ENCODE results near the gene TXNL4B. TPM values are rescaled to one million over a fixed set of nuclear protein-coding genes. Genes with fewer than 3 reads are reported as not detected.

TXNL4B gene
- 15.1 and 16.5 TPM in 2 replicates for total RNA-seq (2014; rRNA removed; shearing (Covaris generic))
- 9.0 and 11.2 TPM in 2 replicates for polyA plus RNA-seq (2014; cell fraction: nucleus; rRNA removed)

DNA sequence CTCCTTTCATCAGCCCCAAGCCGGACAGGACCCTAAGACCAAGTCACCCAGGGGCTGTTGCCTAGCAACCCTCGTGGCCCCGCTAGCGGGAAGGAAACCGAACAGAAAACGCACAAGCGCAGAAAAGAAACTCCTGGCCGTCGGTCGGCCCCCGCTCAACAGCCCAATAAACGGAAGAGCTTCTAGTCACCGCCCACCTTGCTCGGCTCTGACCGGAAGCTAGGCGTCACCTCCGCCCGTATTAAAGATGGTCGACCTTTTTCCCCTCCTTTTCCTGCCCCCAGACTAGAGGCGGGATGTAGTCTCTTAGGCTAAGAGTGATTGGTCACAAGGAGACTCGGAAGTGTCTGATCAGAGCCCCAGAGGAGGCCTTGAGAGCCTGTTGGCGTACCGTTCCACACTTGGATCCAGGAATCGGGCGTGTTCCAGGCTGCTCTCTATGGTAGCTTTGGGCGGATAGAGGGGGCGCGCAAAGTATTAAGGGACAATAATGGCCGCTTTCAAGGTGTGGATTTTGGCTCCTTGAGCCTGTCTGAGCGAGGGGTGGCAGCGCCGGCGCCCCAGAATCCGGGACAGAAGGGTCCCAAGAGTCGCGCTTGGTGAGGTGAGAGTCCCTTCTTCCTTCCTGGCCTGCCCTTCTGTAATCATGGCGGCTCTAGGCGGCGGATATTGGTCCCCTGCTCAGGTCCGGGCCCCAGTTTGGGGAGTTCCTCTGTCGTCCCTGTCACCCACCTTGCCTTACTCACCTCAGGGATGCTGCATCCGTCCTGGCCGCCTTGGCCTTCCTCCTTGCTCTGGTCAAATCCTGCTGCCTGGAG, at the start of gene TXNL4B, which contains the start of gene DHX38:
Gene TXNL4B, minus strand, starts transcription at position 173 of the 818 bp plus-strand sequence. CDS start 2,871 bp downstream, outside the sequence.
Gene DHX38, plus strand, starts transcription at position 400 of the 818 bp plus-strand sequence. CDS start 2,311 bp downstream, outside the sequence.
- peak; percentile 96 for DNase-seq (ENCODE audit: extremely low read depth, low read depth)

DNA sequence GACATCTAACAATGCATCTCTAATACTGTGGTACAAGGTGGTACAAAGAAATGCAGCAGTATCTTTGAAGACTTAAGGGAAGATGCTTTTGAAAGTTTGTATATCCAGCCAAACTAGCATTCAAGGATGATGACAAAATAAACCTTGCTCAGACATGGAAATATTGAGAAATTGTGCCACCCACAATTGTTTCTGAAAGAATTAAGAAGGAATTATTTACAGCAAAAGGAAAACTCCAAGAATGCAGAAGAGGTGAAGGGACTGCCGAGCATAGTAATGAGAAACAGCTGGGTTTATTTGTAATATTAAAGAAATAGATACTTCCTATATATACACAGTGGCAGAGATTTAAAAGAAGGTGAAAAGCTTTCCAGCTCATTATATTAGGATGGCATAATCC, 49.1 kb upstream of the TXNL4B start:
- no peak for DNase-seq (ENCODE audit: extremely low read depth, low read depth)

DNA sequence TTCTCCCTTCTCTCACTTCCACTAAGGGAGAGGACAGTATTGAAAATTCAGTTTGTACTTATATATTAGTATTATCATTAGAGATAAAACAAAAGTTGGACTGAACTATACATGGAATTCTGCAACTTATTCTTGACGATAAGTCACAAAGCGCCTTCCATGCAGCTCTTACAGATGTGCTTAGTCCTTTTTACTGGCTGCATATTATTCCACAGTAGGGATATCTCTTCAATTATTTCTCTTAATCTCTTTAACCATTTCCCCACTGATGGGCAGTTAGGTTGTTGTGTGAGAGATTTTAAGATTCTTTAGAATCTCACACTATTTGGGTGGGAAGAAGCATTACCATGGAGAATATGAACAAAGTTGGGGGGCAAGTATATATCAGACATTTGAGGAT, 46.5 kb upstream of the TXNL4B start:
- DNase-seq (ENCODE audit: extremely low read depth, low read depth): no peak

DNA sequence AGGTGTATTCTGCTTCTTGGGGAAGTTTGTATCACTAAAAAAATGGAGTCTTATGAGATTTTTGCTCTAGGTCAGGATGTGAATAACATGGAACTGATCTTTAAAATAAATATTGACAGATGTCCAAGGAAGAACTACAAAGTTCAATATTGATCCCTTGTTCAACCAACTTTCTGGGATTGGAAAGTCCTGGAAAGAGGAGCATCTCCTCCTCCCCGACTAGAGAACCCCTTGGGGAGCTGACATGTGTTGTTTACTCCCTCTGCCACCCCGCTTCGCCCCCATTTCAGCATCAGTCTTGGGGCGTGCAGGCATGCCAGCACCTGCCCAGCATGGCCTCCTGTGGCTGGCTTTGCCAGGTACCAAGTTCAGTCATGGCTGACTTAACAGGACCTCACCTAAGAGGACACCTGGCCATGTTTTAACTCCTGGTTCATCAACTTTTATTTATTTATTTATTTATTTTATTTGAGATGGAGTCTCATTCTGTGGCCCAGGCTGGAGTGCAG, 44.7 kb upstream of the TXNL4B start:
- no peak for DNase-seq (ENCODE audit: extremely low read depth, low read depth)

DNA sequence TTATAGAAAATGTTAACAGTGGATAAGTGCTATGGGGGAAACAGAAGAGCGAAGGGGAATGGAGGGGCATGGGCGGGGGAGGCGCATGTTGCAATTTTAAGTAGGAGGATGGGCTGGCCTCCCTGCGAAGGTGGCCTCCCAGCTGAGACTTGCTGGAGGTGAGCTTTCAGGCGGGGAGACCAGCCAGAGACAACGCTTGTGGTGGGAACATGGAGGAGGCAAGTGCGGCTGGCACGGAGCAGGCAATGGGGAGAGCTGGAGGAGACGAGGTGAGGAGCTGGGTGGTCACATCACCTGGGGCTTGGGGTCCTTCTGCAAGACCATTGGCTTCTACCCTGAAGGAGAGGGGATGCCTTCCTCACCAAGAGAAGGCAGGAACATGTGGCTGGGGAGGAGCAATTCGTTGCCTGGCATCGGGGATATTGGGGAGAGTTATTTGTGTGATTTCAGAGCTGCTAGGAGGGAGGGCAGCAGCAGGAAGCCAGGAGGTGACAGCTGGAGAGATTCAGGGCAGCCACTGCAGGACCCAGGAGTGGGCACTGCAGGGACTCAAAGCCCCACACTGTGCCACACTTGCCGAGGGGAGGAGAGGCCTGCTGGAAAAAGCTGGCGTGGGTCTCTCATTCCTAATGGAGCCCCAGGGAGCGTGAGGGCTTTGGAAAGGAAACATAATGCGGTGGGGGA, 44.1 kb upstream of the TXNL4B start:
- no peak for DNase-seq (ENCODE audit: extremely low read depth, low read depth)

DNA sequence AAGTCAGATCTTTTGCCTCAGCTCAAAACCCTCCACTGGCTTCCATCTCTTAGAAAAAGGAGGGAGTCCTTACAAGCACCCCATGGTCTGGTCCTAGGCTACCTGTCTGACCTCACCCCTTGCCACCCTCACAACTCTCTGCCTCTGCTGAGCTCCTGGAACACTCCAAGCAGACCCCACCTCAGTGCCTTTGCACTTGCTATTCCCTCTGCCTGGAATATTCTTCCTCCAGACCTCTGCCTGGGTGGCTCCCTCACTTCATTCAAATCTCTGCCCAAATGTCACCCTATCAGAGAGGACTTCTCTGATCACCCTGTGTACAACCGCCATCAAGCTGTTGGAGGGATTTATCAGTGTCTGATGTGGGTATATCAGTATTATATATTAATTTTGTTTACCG, 41.1 kb upstream of the TXNL4B start:
- no peak for DNase-seq (ENCODE audit: extremely low read depth, low read depth)

DNA sequence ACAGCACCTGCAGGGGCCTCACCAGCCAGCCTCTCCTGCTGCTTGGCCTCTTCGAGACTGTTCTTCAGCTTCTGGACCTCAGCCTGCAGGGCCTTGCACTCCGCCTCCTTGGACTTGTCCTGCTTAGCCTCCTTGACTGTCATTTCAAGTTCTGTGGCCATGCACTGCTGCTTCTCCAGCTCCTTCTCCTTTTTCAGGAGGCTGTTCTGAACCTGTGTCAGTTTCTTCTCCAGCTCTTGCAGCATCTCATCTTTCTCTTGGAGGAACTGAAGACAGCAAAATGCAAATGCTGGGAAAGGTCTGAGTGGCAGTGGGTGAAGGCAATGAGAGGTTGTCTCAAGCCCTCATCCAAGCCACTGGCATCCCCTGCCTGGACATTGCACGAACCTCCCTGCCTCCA, 39.3 kb upstream of the TXNL4B start:
- no peak for DNase-seq (ENCODE audit: extremely low read depth, low read depth)

DNA sequence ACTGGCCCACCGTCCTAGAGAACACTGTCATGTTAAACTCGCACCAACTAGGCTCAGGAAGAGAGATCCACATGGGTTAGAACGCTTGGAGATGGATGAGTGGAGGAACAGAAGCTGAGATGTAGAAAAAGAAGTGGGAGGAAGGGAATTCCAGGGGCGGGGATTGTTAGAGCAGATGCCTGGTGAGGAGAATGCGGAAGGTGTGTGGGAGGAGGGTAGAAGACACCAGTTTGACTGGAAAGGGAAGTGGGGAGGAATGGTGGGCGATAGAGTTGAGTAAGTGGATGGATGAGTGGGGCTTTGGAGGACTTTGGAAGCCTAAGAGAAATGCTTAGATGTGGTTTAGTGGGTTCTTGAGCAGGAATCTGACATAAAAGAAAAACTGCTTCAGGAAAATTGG, 37.6 kb upstream of the TXNL4B start:
- DNase-seq (ENCODE audit: extremely low read depth, low read depth): no peak

DNA sequence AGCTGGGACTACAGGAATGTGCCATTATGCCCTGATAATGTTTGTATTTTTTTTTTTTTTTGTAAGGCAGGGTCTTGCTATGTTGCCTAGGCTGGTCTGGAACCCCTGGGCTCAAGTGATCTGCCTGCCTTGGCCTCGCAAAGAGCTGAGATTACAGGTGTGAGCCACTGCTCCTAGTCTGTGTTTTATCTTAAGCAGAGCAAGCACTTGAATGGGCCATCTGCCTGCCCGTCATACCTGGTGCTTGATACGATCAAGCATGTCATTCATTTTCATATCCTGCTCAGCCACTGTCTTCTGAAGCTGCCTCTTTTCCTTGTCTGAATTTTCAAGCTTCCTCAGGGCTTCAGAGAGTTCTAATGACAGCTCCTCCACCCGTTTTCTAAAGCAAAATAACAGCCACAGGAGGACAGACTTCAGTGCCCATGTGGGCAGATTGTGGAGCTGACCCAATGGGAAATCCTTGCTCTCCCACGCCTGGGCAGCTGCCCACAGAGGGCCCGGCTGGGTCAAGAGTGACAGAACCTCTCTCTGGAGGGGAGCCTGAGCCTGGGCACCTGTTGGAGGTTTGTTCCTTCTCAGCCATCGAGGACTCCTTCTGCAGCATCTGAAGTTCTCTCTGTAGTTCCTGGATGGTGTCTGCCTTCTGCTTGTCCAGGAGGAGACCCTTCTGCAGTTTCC, 36.7 kb upstream of the TXNL4B start:
- DNase-seq (ENCODE audit: extremely low read depth, low read depth): no peak

DNA sequence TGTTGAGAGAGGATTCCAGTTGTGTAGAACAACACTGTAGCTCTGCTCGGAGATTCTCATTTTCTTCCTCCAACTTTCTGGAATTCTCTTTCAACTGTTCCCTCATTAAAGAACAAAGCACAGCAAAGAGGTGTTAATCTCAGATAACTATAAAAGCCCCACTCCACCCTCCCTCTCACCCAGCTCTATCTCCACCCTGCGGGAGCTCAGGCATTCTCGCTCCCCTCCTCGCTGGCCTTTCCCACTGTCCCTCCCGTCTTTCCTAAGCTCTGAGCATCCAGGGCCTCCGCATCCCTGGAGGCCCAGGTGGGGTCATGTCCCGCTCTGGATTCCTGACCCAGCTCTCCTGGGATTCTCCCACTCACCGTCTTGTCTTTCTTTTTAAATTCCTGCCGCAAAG, 35.3 kb upstream of the TXNL4B start:
- DNase-seq (ENCODE audit: extremely low read depth, low read depth): no peak

DNA sequence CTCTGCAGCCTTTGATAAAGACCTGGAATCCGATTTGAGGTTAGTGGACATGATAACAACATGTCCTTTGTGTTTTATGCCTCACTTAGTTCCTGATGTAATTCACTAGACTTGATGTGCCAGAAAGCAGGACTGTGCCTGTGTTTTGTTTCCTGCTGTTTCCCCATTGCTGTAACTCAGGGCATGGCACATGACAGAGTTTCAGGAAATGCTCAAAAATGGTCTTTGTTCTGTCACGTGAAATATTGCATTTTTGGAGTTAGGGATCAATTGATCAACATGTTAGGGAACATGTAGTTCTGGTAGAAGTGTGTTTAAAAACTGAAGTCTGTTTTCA, 33.0 kb upstream of the TXNL4B start:
- DNase-seq (ENCODE audit: extremely low read depth, low read depth): no peak

DNA sequence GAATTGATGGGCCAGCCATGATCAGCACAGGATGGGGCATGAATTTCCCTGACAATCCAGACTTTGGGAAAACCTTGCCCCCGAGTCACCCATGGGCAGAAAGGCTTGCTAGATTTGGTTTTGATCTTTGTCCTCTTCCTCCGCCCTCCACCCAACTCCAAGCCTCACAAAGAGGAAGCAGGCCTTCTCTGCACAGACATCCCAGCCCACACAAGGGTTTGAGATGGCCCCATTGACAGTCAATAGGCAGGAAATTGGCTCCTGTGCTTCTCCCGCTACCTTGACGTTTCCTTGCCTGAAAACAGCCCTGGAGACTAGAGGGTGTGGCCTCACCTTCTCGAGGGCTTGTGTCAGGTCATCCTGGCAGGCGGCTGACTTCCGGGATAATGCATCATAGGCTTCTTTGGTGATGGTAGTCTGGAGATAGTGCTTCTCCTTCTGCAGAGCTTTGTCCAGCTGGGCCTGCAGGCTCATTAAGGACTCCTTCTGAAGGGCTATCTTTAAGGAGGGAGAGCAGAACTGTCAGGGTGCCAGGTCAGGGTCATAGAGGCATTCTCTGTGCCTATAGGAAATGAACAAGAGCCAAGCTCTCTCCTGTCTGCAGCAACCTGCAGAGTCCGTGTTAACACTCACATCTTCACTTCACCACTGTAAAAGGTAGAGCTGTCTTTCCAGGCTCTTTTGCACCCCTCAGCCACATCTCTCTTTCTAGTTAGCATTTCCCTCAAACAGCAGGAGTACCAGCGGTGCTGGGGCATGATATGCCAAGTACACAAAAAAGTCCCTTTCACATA, 32.4 kb upstream of the TXNL4B start:
- DNase-seq (ENCODE audit: extremely low read depth, low read depth): no peak

DNA sequence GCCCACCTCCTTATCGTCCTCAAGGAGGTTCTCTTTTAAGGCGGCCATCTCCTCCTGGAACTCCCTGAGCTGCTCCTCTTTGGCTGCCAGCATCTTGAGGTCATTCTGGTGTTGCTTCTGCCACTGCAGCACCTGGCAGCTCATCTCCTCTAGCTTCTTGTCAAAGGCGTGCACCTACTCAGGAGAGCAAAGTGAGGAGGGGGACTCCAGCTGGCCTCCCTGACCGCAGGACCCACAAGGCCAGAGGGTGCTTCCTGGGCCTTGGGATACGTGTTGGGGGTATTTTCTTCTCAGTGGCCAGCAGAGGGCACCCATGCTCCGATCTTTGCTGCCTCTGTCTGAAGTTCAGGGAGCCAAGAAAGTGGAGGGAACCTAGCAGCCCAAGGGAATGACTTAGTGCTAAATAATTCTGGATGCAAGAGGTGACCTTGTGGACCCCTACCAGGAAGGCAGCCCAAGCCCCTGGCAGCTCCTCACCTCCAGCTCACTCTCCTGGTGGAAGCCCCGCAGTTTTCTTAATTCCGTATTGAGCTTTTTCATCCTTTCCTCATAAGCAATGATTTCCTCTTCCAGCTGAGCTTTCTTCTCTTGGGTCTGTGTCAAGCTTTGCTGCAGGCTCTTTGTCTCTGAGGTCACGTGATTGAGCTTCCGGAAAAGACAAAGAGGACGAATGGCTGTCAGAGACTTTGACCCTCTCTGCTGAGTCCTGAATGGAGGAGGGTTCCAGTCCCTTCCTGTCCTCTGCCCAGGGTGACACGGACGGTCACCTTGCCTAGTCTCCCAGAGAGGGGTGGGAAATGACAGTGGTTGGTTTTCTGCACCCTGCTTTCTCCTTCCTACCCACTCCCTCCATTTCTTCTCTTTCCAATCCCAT, 31.6 kb upstream of the TXNL4B start:
- peak; percentile 56 for DNase-seq (ENCODE audit: extremely low read depth, low read depth)

DNA sequence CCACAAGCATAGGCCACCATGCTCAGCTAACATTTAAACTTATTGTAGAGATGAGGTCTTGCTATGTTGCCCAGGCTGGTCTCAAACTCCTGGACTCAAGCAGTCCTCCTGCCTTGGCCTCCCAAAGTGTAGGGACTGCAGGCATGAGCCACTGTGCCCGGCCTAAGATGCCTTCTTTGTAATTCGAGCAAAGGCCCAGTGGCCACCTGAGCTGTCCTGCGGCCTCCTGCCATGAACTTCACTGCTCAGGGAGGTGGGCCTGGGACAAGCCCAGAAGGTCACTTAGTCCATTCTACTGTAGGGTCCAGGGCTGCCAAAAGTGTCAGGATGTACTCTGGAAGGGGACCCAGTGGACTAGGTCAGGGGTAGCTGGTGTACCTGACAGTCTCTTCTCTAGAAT, 30.7 kb upstream of the TXNL4B start:
- no peak for DNase-seq (ENCODE audit: extremely low read depth, low read depth)

DNA sequence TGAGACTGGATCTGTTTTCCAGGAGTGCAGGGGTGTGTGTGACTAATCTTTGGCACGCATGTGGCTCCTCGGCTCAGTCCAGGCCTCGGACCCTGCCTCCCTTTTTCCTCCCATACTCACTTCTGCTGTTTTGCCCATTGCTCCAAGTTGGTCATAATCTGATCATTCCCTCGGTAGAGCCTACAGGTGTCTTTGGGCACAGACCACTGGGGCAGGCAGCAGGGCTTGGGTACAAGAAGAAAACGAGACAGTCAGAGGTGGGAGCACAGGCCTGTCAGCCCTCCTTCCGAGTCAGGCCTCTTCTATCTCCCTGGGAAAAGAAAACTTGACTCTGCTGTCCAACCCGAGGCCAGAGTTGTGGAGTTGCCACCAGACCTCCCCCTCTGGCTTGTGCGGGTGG, 30.0 kb upstream of the TXNL4B start:
- DNase-seq (ENCODE audit: extremely low read depth, low read depth): no peak

DNA sequence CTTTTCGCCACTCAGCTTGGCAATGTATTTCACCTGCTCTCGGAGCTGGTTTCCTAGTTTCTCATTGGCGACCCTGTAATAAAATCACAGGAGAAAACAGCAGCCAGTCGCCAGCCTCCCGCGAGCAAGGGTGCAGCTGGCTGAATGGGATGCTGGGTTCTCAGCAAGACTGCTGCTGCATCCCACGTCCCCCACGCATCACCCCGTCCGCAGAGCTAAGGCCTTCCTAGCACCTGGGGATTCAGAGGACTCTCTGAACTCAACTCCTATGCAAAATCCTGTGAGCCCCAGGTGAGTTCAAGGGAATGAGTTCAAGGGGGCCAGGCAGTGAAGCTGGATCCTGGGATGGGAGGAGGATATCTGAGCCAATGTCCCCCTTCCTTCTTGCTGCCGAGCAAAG, 29.5 kb upstream of the TXNL4B start:
- DNase-seq (ENCODE audit: extremely low read depth, low read depth): no peak

DNA sequence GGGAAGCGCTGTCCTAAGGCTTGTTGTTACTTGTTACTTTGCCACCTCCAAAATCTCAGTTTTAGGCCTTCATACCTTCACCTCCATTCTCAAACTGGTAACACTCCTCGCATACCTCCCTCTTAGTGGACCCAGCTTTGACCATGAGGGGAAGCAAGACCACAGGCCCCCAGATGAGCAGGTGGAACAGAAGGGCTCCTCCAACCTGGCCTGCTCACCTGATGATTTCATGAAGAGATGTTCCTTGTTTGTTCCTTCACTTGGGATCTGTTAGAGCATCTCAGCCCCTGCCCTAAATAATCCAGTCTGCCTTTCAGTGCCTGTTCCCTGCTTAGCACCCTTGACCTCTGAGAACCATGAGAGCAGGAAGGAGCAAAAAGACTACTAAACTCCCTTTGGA, 28.9 kb upstream of the TXNL4B start:
- no peak for DNase-seq (ENCODE audit: extremely low read depth, low read depth)

DNA sequence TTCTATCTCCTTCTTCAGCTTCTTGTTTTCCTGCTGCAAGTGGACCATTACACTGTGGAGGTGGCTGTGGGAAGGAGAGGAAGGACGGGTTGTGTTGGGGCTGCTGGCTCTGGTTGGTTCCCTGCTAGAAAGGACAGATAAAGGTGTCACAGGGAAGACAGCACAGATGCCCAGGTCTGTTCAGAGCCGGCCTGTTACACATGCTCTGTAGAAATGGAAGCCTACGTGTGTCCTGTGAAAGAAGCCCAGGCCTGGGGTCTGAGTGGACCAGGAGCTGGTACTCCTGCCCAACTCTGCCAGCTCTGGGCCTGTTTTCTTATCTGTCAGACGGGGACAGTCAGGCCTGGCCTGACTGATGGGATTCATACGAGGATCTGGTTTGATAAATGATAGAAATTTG, 26.6 kb upstream of the TXNL4B start:
- no peak for DNase-seq (ENCODE audit: extremely low read depth, low read depth)

DNA sequence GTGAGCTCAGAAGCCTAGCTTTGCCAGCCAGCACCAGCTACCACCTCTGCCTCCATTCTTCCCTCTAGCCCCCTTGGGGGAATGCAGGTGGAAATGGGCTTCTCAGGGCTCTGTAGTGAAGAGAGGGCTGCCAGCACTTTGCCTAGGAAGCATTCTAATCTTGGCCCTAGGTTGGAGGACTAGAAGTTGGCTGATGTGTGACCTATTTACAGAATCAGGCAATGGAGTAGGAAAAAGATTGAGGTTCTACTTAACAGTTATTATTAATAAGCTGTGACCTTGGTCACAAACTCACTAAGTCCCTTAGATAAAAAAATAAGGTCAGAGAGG, 20.2 kb upstream of the TXNL4B start:
- no peak for DNase-seq (ENCODE audit: extremely low read depth, low read depth)
